ENCODE results near the gene DDAH1.

Gene DDAH1

DNA sequence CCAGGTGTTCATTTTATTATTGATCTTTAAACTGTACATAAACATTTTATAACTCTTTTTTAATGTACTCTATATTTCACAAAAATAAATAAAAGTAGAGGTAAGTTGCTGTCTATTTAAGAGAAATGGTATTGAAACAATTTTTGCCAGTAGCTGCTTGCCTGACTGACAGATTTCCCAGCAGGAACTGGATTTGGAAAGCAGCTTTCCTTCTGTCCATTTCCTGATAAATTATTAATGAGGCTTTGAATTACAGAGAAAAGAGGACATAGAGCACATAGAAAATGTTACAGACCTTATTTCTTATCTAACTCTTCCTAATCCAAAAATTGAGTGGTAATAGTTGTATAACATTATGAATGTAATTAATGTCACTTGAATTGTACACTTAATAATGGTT, 108.8 kb downstream of the DDAH1 start:
- Histone ChIP-seq H3F3A (ENCODE audit: insufficient read depth) (no peaks in the 10 kb centered on the region), H2AFZ (ENCODE audit: low read depth, low read length, severe bottlenecking) (no peak overlapping the region), H3K4me3 (ENCODE audit: insufficient read depth, low read length, poor library complexity, severe bottlenecking) (no peak overlapping the region), H4K20me1 (ENCODE audit: low read depth, low read length) (no peaks in the 10 kb centered on the region), H3K9me3 (ENCODE audit: insufficient read depth, low read length) (no peaks in the 10 kb centered on the region), H3K27ac (ENCODE audit: low read depth, low read length) (no peak overlapping the region), H3K4me2 (ENCODE audit: low read depth, low read length, poor library complexity, severe bottlenecking) (no peak overlapping the region), H3K79me2 (ENCODE audit: insufficient read depth, low read length) (no peaks in the 10 kb centered on the region), H3K9ac (ENCODE audit: low read length) (no peak overlapping the region), H3K9me2 (replicated peaks; ENCODE audit: insufficient read depth, low read length) (no peaks in the 10 kb centered on the region), H3K36me3 (ENCODE audit: low read length) (no peaks in the 10 kb centered on the region), H3K27me3 (ENCODE audit: low read length) (no peaks in the 10 kb centered on the region)
- no peak for TF ChIP-seq EZH2phosphoT487 (conservative IDR thresholded peaks at IDR 0.05; ENCODE audit: low read length)
- TF ChIP-seq, protein P1, sequence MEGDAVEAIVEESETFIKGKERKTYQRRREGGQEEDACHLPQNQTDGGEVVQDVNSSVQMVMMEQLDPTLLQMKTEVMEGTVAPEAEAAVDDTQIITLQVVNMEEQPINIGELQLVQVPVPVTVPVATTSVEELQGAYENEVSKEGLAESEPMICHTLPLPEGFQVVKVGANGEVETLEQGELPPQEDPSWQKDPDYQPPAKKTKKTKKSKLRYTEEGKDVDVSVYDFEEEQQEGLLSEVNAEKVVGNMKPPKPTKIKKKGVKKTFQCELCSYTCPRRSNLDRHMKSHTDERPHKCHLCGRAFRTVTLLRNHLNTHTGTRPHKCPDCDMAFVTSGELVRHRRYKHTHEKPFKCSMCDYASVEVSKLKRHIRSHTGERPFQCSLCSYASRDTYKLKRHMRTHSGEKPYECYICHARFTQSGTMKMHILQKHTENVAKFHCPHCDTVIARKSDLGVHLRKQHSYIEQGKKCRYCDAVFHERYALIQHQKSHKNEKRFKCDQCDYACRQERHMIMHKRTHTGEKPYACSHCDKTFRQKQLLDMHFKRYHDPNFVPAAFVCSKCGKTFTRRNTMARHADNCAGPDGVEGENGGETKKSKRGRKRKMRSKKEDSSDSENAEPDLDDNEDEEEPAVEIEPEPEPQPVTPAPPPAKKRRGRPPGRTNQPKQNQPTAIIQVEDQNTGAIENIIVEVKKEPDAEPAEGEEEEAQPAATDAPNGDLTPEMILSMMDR (IDR thresholded peaks at IDR 0.05; ENCODE audit: insufficient read depth, low read length, poor library complexity, severe bottlenecking), result no peak

DNA sequence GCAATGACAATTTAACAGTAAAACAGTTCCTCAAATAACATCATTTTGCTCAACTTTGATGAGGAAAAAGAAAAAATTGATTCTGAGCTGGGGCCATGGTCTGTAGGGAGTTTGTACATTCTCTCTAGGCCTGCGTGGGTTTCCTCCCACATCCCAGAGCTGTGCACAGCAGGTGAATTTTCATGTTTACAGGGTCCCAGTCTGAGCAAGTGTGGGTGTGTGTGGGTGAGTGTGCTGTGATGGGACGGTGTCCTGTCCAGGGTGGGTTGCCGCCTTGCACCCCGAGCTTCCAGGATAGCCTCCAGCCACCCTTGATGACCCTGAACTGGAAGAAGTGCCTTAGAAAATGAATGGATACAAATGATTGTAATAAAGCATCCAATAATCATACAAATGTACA, 112.9 kb downstream of the DDAH1 start:
- H3K9me3 ChIP-seq (ENCODE audit: insufficient read depth, low read length), result no peaks in the 10 kb centered on the region
- no peak overlapping the region for H2AFZ ChIP-seq (ENCODE audit: low read depth, low read length, severe bottlenecking)
- no peak overlapping the region for H3K4me3 ChIP-seq (ENCODE audit: insufficient read depth, low read length, poor library complexity, severe bottlenecking)
- no peaks in the 10 kb centered on the region for H4K20me1 ChIP-seq (ENCODE audit: low read depth, low read length)
- H3K36me3 ChIP-seq (ENCODE audit: low read length), result no peaks in the 10 kb centered on the region
- no peak overlapping the region for H3K4me2 ChIP-seq (ENCODE audit: low read depth, low read length, poor library complexity, severe bottlenecking)
- no peak overlapping the region for H3K27ac ChIP-seq (ENCODE audit: low read depth, low read length)
- H3K9me2 ChIP-seq (replicated peaks; ENCODE audit: insufficient read depth, low read length), result no peaks in the 10 kb centered on the region
- H3F3A ChIP-seq (ENCODE audit: insufficient read depth), result no peaks in the 10 kb centered on the region
- H3K79me2 ChIP-seq (ENCODE audit: insufficient read depth, low read length), result no peaks in the 10 kb centered on the region
- no peaks in the 10 kb centered on the region for H3K27me3 ChIP-seq (ENCODE audit: low read length)
- TF ChIP-seq, protein P1 (IDR thresholded peaks at IDR 0.05; ENCODE audit: insufficient read depth, low read length, poor library complexity, severe bottlenecking), result no peak
- no peak overlapping the region for H3K9ac ChIP-seq (ENCODE audit: low read length)

DNA sequence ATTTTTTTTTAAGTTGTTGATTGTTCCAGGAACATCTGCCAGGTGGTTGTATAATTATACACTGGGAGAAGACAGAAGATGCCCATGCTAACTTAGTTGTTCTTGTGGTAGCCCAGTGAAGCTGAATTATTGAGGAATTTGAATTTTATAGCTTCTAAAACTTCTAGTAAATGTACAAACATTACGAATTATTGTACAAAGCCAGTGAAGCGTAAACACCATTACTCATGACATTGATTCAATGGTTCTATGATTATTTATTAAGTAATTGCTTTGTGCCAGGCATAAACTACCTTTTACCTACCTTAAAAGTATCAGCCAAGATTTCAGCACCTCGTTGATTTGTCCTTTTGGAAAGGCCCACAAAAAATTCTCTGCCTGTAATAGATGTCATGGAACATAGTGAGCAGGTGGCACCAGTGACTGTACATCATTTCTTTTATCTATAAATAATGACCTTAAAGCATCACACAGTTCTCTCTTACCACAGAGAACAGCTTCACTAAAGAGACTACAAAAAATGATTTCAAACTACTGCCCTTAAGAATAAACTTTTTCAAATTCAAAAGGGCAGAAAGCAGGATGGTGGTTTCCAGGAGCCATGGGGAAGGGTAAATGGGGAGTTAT, 113.6 kb downstream of the DDAH1 start:
- Histone ChIP-seq H3K79me2 (ENCODE audit: insufficient read depth, low read length) (no peaks in the 10 kb centered on the region), H3K27ac (ENCODE audit: low read depth, low read length) (no peak overlapping the region), H3K9me2 (replicated peaks; ENCODE audit: insufficient read depth, low read length) (no peaks in the 10 kb centered on the region), H4K20me1 (ENCODE audit: low read depth, low read length) (no peaks in the 10 kb centered on the region), H3K9me3 (ENCODE audit: insufficient read depth, low read length) (no peaks in the 10 kb centered on the region), H3K9ac (ENCODE audit: low read length) (no peak overlapping the region), H2AFZ (ENCODE audit: low read depth, low read length, severe bottlenecking) (no peak overlapping the region), H3F3A (ENCODE audit: insufficient read depth) (no peaks in the 10 kb centered on the region), H3K27me3 (ENCODE audit: low read length) (no peaks in the 10 kb centered on the region), H3K36me3 (ENCODE audit: low read length) (no peaks in the 10 kb centered on the region), H3K4me3 (ENCODE audit: insufficient read depth, low read length, poor library complexity, severe bottlenecking) (no peak overlapping the region), H3K4me2 (ENCODE audit: low read depth, low read length, poor library complexity, severe bottlenecking) (no peak overlapping the region)
- TF ChIP-seq, protein P1 (IDR thresholded peaks at IDR 0.05; ENCODE audit: insufficient read depth, low read length, poor library complexity, severe bottlenecking), result no peak
- TF ChIP-seq EZH2phosphoT487 (conservative IDR thresholded peaks at IDR 0.05; ENCODE audit: low read length), result no peak

Measured in SU-DHL-6 (cell line).